ENCODE measurements around the gene EXOSC10. TPM values are rescaled to one million over a fixed set of nuclear protein-coding genes. Genes with fewer than 3 reads are reported as not detected.

EXOSC10 gene
- total and polyA plus RNA-seq, 2 donors (not counting 3 experiments of a cell fraction or from before 2014, with no cell fraction given), result 74.9 to 103 TPM

GRCh38 chr1:11061652-11062365, 37.9 kb downstream of the EXOSC10 start:
- no peak overlapping the region for H3K27ac ChIP-seq (ENCODE audit: insufficient read depth, low read depth, low read length)
- ChIA-PET CTCF (interaction anchor here (4.1 kb wide), 1 partner anchor 24 kb away, joined by 69 read pairs; no protein-coding TSS in a partner anchor), POLR2A (no interaction called here)
- intact Hi-C loops (cut with micrococcal nuclease), result loop anchor here (5.0 kb wide), 1 partner anchor 35 kb away; the partner anchor contains the start of gene EXOSC10
- no peak for DNase-seq (ENCODE audit: low read depth, low spot score)
- BruUV-seq (replicated peaks), result no TSS peak
- H3K27me3 ChIP-seq (ENCODE audit: control insufficient read depth in 2 of 2, insufficient read depth in 2 of 2, low read length in 2 of 2), result no peaks in the 10 kb centered on the region
- H3K9ac ChIP-seq (replicated peaks; ENCODE audit: extremely low read depth, insufficient read depth, low read length), result no peak overlapping the region
- TF ChIP-seq EZH2 (IDR thresholded peaks at IDR 0.05; ENCODE audit: borderline replicate concordance, low read depth, low read length, severe bottlenecking) (no peak), POLR2A (IDR thresholded peaks at IDR 0.05; ENCODE audit: low read depth, low read length) (no peak), FOS (IDR thresholded peaks at IDR 0.05; ENCODE audit: borderline replicate concordance, insufficient read depth, low read length) (no peak), MAX (IDR thresholded peaks at IDR 0.05; ENCODE audit: insufficient read depth, insufficient read length) (no peak), MYC (IDR thresholded peaks at IDR 0.05; ENCODE audit: low read depth, low read length) (no peak), CTCF (IDR thresholded peaks at IDR 0.05; ENCODE audit: extremely low read depth in 1 of 2, insufficient read depth in 1 of 2, low read depth in 1 of 2, low read length in 2 of 2) (no peak), POLR2AphosphoS5 (IDR thresholded peaks at IDR 0.05; ENCODE audit: insufficient read depth, low read depth, low read length) (no peak), GATA2 (IDR thresholded peaks at IDR 0.05; ENCODE audit: insufficient read depth, insufficient read length, low read depth, low read length) (no peak)
- peaks cover 20% of the 10 kb centered on the region for H3K79me2 ChIP-seq (ENCODE audit: control insufficient read depth, insufficient read depth, low read length)
- no peak for FAIRE-seq
- no peak overlapping the region for H3K4me3 ChIP-seq (replicated peaks in 1 of 3; ENCODE audit: insufficient read depth in 1 of 3, low read depth in 1 of 3, low read length in 3 of 3)
- H2AFZ ChIP-seq (ENCODE audit: low read depth, low read length), result no peak overlapping the region
- H3K36me3 ChIP-seq (ENCODE audit: control insufficient read depth in 2 of 2, extremely low read depth in 1 of 2, insufficient read depth in 2 of 2, low read length in 2 of 2), result peaks cover 4 to 15% of the 10 kb centered on the region in 2 experiments
- no peaks in the 10 kb centered on the region for H4K20me1 ChIP-seq (replicated peaks; ENCODE audit: control insufficient read depth, extremely low read depth, insufficient read depth, low read length)
- H3K4me2 ChIP-seq (ENCODE audit: insufficient read depth, low read length), result no peak overlapping the region
- H3K9me1 ChIP-seq (replicated peaks; ENCODE audit: control insufficient read depth, extremely low read depth, insufficient read depth, low read length), result no peaks in the 10 kb centered on the region
- peaks cover 13% of the 10 kb centered on the region for H3K4me1 ChIP-seq (ENCODE audit: control insufficient read depth, extremely low read depth, insufficient read depth, low read length)
- H3K9me3 ChIP-seq (replicated peaks; ENCODE audit: control insufficient read depth, insufficient read depth, low read length), result no peaks in the 10 kb centered on the region
- dilution Hi-C loops (cut with MboI; ENCODE audit: extremely low pct_ligation_motif_present, low sequenced_read_pairs), result no loop called here
